Islet precursor cell (in vitro differentiated cells): ENCODE measurements around the gene TMIE.

Experiments used
- DNase-seq: peaks from one replicate; pipeline ENCODE4 v3.0.0-alpha.2; 2018

TMIE gene

DNA sequence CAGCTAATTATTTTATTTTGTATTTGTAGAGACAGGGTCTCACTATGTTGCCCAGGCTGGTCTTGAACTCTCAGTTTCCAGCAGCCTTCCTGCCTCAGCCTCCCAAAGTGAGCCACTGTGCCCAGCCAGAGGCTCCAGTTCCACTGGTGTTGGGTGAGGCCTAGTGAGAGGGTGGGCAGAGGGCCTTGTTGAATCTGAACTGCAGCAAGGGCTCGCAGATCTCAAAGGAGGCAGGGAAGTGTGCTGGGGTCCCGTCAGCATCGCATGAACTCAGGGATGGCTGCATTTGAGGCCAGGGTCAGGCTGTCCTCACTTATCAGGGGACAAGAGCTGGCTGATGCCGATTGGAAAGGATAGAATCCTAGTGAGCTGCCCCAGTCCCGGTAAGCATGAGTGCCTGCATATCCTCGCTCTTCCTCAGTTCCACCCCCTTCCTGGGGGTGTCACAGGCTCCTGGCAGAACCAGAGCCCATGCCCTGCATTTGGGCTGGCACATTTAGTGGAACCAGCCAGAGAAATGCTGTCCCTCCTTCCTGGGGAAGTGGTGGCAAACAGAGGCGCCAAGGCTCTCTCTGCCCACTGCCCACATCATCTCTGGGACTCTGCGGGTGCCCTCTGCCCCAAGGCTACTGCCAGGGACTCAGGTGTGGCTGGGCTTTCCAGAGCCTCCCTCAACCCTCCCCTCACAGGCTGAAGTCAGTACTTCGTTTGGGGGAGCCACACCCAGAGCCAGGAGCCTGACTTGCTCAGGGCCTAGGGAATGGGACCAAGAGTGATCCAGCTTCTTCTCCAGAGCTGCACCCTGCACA, 31.8 kb upstream of the TMIE start:
- peak; percentile 49 for DNase-seq

DNA sequence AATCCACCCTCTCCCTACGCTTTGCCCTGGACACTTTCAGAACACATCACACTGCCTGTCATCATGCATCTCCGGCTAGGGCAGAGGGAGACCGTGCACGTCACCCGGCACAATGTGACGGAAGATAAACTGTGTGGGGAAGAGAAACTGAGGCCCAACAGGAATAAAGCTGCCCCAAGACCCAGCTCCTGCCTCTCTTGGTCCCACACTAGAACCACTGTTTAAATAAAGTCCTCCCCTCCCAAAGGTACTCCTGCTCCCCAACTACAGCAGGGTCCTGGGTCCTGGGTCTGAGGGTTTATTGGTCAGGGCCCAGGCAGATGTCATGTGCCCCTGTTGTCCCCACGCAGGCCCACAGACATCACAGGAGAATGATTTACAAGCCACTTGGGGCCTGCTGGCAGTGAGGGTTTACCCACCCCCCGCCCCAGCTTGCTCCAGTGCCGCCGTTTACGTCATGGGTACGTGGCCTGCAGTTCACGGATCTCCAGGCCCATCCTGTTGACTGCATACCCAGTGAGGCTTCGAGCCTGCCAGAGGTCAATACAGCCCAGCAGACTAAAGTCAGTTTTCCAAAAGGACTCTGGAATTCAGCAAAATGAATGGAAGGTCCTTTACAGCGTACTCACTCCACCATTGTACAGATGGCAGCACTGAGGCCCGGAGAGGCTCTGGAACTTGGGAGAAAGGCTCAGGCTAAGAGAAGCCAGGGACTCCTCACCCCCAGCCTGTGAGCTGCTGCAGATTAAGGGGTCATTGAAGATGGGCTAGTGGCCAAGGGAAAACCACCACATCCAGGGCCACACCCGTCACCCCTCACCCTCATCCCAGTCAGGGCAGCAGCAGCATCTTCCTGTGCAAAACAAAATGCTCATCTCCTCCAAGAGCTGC, 30.9 kb upstream of the TMIE start:
- DNase-seq, result peak; percentile 36

DNA sequence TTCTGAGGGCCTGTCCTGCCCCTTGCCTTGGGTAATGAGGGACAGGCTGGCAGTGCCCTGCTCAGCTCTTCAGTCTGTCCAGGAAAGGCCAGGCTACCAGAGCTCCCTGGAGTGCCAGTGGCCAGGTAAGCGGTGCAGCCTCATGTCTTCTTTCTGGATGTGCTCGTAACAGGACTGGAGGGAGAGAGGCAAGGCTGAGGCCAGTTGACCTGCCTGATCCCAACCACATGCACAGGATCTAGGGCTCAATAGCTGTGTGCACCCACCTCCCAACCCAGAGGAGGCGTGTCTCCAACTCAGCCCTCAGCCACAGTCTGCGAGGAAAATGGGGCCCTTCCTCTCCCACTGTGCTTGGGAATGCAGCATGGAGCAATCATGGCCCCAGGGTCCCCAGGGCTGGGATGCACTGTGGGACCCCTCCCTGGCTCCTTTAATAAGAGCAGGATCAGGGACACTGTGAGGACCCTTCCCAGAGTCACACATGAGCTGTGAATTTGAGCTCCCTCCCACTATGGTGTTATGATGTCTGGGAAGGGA, 30.2 kb upstream of the TMIE start:
- no peak for DNase-seq

DNA sequence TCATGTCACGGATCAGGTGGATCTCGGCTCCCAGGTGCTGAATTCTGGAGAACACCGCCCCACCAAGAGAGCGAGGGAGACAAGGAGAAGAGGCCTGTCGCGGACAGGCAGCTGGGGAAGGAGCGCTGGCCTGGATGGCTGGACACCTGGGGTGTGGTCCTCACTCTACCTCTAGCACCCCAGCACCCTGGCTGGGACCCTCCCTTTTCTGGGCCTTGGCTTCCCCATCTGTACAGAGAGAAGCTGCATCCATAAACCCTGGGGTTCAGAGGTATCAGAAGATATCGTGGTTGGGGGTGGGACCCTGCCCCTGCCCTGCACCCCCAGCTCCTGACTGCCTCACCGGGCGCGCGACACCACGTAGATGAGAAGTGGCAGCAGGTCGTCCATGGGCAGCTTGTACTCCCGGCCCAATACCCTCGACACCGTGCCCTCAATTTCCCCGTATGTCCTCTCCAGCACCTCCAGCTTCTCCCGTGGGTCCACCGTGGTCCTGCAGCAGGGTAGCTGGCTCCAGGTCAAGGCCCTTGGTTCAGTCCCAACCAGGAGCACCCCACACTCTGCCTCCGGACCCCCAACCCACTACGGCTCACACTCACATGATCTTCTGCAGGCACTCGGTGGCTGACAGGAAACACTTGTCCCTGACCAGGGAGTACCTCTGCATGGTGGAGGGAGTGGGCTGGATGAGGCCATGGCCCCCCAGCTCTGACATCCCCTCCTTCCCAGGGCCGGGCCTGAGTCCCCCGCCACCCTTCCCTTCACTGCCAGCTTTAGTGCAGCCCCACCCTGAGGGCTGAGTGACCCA, 29.4 kb upstream of the TMIE start:
- peak; percentile 41 for DNase-seq

DNA sequence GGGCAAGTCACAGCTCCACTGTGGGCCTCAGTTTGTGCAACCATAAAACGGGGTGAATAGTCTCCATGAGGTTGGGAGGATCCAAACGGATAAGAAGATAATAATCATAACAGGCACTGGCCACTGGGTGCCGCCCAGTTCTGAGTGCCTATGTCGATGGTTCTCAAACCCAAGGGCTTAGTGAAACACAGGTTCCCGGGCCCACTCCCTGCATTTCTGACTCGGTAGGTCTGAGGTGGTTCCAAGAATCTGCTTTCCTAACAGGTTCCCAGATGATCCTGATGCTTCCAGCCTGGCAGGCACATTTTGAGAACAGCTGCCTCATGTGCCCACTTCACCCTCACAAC, 28.9 kb upstream of the TMIE start:
- DNase-seq, result no peak

DNA sequence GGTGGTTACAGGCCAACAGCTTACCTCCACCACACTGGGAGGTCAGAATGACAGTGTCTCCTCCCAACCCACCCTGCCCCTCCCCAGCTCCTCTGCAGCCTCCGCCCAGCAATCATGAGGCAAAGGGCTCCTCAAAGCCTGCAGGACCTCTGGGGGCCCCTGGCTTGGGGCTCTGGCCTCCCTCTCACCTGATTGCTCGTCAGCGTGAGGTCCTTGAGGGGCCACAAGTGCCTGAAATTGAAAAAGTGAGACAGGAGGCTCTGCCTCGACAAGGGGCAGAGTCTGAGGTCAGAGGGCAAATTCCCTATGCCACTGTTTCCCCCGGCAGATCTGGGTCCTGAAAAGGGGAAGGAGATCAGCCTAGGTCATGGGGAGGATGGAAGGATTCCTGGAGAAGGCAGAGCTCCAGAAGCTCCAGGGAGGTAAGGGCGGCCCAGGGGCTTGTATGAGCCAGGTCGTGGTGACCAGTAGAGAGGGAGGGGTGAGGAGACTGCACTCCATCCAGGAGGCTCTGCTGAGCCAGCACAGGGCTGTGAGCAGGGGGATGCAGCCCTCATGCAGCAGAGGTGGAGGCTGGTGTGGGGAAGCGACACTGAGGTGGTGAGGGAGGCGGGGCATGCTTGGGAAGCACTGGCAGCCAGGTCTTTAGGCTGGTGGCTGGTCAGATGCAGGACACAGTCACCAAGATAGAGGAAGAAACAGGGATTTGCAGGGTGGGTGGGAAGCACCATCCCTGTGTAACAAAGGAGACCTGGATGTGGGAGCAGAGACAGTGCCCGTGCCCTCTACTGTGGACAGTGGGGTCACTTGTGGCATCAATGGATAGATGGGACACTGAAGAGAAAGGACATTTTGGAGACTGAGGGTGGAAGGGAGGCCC, 27.8 kb upstream of the TMIE start:
- peak; percentile 35 for DNase-seq

DNA sequence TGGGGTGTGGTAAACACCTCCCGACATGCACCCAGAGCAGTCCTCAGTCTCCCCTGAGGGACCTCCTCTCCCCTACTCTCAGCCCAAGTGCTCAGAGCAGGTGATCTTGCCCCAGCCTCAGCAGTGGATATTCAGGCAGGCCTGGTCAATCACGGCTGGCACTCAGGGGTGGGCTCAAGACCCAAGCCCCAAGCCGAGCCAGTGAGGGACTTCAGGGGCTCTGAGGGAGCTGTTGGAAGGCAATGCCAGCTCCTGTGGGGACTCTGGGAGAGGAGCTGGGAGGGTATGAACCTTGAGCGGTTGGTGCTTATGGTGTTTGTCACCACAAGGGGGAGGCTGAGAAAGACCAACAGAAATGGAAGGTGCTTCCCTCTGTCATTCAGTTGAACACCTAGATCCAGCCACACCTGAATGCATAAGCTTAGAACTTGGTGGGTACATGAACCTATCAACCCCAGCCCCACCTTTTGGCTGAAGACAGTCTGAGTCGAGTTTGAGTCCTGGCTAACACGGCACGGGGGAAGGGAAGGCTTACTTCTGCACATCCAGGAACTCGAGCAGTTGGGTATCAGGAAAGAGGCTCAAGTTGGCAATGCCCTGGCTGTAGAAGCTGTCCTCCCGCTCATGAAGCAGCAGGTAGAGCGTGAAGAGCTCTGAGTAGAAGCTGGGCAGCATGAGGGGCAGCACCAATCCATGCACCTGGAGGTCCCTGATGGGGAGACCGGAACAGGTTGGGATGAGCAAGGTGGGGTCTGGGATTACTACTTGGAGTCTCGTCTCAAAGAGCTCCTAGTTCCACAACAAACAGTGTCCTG, 27.0 kb upstream of the TMIE start:
- DNase-seq, result peak; percentile 45

DNA sequence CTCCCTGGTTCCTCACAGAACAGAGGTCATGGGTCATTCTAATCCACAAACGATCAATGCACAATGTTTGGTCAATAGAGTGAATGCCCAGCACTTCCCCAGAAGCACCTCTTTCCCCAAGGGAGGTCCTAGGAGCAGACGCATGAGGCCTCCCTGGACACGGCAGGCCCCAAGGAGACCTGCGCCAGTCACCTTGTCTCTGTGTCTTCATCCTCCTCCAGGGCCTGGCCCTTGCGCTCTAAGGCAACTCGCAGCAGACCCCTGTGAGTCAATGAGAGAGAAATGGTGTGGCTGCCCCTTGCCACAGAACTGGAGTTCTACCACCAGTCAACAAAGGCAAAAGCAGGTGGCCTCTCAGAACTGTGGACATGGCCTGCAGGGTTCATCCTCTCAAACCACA, 25.8 kb upstream of the TMIE start:
- DNase-seq, result peak; percentile 26

DNA sequence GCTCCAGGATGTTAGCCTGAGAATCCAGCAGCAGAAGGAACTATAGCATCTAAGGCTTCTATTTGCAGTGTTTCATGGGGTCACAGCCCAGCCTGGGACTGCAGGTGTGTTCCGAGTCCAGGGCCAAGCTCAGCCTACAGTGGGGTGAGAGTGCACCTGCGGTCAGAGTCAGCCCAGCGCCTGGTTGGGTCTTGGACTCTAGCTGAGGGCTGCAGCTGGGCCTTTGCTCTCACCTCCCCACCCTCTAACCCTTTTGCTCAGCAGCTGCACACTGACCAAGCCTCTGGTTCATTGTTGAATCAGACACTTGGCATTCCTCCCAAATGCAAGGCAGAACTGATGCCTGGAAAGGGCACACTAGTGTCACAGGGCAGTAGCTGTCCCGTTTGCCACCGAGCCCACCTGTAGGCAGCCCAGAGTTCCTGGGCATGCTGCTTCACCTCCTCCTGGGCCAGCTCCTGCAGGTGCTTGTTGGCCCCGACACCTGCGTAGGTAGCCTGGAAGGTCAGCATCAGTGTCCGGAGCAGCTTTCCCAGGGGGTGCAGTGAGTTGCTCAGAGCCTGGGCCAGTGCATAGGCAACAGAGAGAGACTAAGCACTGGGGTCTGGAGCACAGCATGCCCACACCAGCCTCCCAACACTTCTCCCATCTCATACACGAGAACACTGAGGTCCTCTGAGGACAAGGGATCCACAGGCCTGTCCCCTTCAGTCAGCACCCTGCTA, 25.2 kb upstream of the TMIE start:
- DNase-seq, result peak; percentile 42

DNA sequence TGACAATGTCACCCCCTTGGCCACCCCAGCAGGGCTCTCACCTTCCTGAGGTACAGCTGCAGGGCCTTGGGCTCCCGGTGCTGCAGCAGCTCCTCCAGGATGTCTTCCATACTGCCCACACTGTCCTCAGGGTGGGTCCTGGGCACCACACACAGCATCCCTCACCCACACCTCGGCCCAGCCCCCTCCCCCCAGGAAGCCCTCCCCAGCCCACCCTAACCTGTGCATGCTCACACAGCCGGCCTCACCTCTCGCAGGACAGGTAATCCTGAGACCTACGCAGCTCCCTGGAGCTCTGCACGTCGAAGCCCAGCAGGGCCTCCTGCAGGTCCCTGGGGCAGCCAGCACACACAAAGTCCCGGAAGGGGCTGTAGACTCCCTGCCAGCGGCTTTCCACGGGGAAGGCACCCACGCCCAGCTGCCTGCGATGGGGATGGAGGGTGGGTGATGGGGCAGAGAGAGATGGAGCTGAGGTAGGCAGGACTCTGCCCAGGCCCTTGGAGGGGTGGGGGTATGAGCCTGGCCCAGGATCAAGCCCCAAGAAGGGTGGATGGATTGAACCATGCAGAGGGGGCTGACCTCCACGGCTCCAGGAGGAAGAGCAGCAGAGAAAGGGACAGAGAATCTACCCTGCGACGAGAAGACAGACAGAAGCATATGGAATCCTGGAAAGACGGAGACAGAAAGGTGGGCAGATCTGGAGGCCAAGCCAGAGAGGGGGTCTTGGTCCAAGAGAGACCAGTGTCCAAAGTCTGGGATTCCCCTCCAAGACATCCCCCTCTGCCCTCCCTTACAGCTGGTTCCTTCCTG, 24.4 kb upstream of the TMIE start:
- DNase-seq, result no peak

DNA sequence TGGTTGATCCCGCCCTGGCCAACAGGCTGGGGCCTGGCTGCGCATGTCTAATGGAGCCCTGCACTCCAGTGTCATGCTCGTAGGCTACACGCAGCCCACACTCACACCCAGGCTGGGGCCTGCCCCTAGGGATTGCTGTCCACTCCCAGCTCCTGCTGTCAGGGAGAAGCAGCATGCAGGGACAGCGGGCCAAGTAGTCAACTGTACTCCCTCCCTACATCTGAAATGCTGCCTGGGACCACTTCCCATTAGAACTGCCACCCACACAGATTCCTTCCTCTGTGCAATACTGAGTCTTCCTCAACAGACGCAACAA, 23.8 kb upstream of the TMIE start:
- no peak for DNase-seq

DNA sequence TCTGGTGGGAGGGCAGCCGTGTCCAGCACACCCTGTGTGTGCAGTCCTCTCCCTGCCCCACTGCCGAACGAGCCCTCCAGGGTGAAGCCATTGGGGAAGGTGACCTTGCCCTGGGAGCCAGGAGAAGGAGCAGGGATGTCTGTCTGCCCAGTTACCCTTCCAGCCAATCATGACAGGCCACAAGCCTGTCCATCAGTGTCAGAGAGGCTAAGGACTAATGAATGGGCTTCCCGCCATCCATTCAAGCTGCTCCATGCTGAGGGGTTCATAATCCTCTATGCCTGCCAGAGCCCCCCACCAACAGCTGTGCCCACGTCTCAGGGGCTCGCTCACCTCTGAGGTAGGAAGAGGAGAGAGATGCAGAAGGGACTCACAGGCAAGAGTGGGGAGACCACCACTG, 22.9 kb upstream of the TMIE start:
- no peak for DNase-seq

DNA sequence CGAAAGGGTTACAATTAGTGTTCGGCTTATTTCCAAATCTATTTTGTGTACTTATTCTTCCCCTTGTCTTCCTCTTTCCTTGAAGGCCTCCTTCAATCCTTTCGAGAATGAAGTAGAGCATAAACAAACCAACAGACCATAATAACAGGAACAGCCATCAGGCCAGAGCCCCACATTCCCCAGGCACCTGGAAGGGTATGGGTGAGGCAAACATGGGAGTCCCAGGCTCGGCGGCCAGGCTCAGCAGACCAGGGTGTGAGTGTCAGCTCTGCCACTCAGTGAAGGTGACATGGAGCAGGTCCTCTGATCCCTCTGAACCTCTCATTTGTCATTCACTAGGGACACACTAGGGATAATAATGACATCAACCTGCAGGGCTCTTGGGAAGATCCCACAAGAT, 21.5 kb upstream of the TMIE start:
- no peak for DNase-seq

DNA sequence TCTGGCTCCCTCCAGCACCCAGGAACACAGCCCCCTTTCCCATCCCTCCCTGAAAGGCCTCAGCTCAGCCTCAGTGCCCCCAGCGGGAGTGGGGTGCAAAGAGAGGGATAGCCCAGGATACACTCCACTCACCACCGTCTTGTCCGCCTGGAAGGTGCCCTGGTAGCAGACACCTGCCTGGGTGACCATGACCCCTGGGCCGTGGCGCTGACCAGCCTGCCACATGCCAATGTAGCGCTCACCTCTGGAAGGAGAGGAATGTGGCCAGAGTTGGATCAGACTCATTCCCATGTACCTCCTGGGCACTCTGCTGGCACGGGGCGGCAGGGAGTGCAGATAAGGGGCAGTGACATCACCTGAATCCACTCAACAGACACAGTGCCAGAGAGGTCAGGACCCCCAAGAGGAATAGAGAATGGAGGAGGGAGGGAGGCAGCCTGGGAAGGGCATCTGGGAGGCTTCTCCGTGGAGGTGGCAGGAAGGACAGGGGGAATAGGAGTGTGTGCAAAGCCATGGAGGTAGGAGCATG, 20.8 kb upstream of the TMIE start:
- no peak for DNase-seq

DNA sequence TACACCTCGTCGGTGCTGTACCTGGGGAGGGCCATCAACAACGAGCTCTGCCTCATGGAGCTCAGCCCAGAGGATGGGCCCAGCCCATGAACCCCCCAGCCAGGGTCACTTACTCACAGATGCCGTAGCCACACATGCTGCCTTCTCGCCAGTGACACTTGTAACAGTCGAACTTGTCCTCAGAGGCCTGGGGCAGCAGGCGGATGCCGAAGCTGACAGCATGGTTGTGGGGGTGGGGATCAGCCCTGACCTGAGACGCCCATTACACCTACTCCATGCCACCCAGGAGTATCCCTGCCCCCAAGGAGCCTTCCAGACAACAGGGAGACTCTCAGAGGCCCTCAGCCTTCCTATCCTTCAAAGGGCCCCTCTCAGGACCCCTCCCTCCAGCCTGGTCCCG, 19.8 kb upstream of the TMIE start:
- no peak for DNase-seq

DNA sequence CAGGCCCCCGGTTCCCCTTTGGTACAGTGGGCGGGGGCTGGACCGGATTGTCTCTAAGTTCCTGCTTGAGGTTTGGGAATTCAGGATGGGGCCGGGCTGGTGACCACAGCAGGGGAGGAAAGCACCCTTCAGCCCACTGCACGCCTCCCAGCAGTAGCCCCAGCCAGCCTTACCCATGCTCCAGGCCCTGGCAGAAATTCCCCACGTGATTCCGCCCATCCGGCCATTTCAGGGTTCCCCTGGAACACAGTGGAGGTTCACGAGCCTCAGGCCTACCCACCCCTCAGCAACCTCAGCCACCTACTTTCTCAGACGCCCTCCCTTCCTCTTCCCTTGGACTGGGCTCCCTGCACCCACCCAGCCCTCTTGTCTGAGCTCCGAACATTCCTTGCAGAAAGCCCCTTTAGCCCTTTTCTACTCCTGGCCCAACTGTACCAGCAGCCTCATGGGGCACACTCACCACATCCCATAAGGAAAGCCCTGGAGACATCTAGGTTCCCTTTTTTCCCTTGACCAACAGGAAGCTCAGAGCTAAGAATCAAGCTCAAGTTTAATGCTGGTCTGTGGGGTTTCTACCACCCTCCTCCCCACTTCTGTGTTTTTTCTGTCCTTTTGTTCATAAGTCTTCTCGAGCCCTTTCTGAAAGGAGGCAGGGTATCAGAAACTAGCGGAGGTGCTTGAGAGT, 19.2 kb upstream of the TMIE start:
- DNase-seq, result no peak

DNA sequence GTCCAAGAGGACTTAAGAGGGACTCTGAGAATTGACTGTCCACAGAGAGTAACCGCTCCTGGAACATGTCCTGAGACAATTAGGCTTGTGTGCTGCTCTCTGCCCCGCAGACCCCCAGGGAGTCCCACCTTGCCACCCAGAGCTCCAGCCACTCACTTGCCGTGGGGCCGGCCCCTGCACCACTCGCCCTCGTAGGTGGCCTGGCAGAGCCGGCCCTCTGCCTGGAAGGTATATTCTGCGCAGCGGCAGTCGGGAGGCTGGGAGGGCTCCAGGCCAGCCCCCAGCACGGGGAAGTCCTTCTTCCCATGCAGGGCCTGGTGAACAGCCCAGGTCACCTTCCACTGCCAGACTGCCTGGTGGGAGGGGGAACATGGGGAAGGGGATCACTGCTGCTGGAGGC, 18.2 kb upstream of the TMIE start:
- no peak for DNase-seq

DNA sequence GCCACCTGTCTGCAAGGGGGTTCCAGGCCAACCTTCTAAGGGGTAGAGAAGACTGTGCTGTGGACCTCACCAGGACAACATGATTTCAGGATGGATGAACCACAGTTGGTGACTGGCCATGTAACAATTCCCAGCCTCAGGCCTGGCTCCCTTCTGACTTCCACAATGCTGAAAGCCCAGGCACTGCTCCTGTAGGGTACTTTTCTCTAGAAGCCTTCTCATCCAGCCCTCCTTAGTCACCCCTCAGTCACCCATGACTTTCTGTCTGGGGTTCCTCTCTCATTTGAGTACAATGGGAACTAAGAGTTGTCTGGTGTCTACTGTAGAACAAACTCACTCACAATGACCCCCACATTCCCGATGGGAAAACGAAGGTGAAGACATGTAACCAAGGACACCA, 16.3 kb upstream of the TMIE start:
- no peak for DNase-seq

DNA sequence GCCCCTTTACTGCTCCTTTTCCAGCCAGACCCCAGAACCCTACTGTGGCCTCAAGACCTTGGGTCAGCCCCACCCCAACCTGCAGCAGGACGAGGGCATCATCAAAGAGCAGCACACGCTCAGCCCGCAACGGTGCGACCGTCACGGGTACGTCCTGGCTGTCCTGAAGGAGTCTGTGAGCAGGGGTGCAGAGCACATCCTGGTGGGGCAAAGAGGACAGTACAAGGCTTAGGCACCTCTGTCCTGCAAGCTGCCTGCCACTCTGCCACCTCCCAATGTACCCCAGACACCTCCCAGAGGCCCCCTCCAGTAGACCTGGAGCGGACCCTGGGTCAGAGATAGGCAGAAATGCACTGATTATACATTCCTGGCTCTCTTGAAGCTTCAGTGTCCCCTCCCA, 15.7 kb upstream of the TMIE start:
- DNase-seq, result no peak
